Measurements from ENCODE around the gene ZNF749. TPM values are rescaled to one million over a fixed set of nuclear protein-coding genes. Genes with fewer than 3 reads are reported as not detected.

ZNF749 gene
- total RNA-seq, result 3.4 TPM
- long read RNA-seq, result 0 reads

GRCh38 chr19:57435062-57435978 is at the start of gene ZNF749:
Gene ZNF749, plus strand, starts transcription at chr19:57435325. Its CDS starts 254 bp downstream, at chr19:57435579.
- intact Hi-C loops (cut with DNase I), result no loop called here
- ATAC-seq (ENCODE audit: poor library complexity) (peak; percentile 99), DNase-seq (peak; percentile 98)

GRCh38 chr19:57389194-57389729 is 45.9 kb upstream of the ZNF749 start:
- no peak for DNase-seq
- no peak for ATAC-seq (ENCODE audit: poor library complexity)
- intact Hi-C loops (cut with DNase I), result no loop called here

- intact Hi-C loops (cut with DNase I), result no loop called here
- DNase-seq (peak; percentile 97), ATAC-seq (ENCODE audit: poor library complexity) (peak; percentile 99)
Measured at GRCh38 chr19:57389730-57390598, 45.2 kb upstream of the ZNF749 start, which contains the start of gene ZNF548. Gene ZNF548, plus strand, starts transcription at chr19:57389854. Its CDS starts 246 bp downstream, at chr19:57390100.

- intact Hi-C loops (cut with DNase I), result no loop called here
- DNase-seq (no peak), ATAC-seq (ENCODE audit: poor library complexity) (no peak)
Measured at GRCh38 chr19:57395710-57396109, 39.4 kb upstream of the ZNF749 start.

GRCh38 chr19:57398868-57399267 is 36.3 kb upstream of the ZNF749 start:
- intact Hi-C loops (cut with DNase I), result no loop called here
- no peak for DNase-seq
- ATAC-seq (ENCODE audit: poor library complexity), result no peak

- intact Hi-C loops (cut with DNase I), result loop anchor here (10.0 kb wide), 1 partner anchor 751 kb away; the partner anchor contains the start of gene ZNF329
- no peak for ATAC-seq (ENCODE audit: poor library complexity)
- no peak for DNase-seq
Measured at GRCh38 chr19:57403737-57404563, 31.2 kb upstream of the ZNF749 start.

GRCh38 chr19:57406516-57407123 is 28.5 kb upstream of the ZNF749 start:
- ATAC-seq (ENCODE audit: poor library complexity), result peak; percentile 64
- intact Hi-C loops (cut with DNase I), result loop anchor here (10.0 kb wide), 1 partner anchor 748 kb away; the partner anchor contains the start of gene ZNF329
- DNase-seq, result peak; percentile 69

- peak; percentile 100 for ATAC-seq (ENCODE audit: poor library complexity)
- intact Hi-C loops (cut with DNase I), result no loop called here
Measured at GRCh38 chr19:57410877-57411671, 24.1 kb upstream of the ZNF749 start, which contains the start of gene ZNF17. Gene ZNF17, plus strand, starts transcription at chr19:57411161. Its CDS starts 2,455 bp downstream, at chr19:57413616.

GRCh38 chr19:57419439-57419838 is 15.7 kb upstream of the ZNF749 start:
- ATAC-seq (ENCODE audit: poor library complexity) (no peak), DNase-seq (no peak)
- intact Hi-C loops (cut with DNase I), result no loop called here

More at GRCh38 chr19:57410877-57411671, 24.1 kb upstream of the ZNF749 start, which contains the start of gene ZNF17:
- DNase-seq, result peak; percentile 97

- DNase-seq, result no peak
- no peak for ATAC-seq (ENCODE audit: poor library complexity)
- intact Hi-C loops (cut with DNase I), result no loop called here
Measured at GRCh38 chr19:57421037-57421436, 14.1 kb upstream of the ZNF749 start.

GRCh38 chr19:57434386-57435061 is 601 bp upstream of the ZNF749 start:
- ATAC-seq (ENCODE audit: poor library complexity), result no peak
- intact Hi-C loops (cut with DNase I), result no loop called here

GRCh38 chr19:57436417-57436816 is 1.3 kb downstream of the ZNF749 start:
- no peak for DNase-seq
- intact Hi-C loops (cut with DNase I), result no loop called here

More at GRCh38 chr19:57434386-57435061, 601 bp upstream of the ZNF749 start:
- DNase-seq, result no peak

GRCh38 chr19:57437931-57438330 is 2.8 kb downstream of the ZNF749 start:
- intact Hi-C loops (cut with DNase I), result no loop called here
- no peak for DNase-seq
- ATAC-seq (ENCODE audit: poor library complexity), result no peak

More at GRCh38 chr19:57436417-57436816, 1.3 kb downstream of the ZNF749 start:
- no peak for ATAC-seq (ENCODE audit: poor library complexity)

- intact Hi-C loops (cut with DNase I), result no loop called here
- ATAC-seq (ENCODE audit: poor library complexity) (no peak), DNase-seq (no peak)
Measured at GRCh38 chr19:57438925-57439324, 3.8 kb downstream of the ZNF749 start.

- DNase-seq, result no peak
- intact Hi-C loops (cut with DNase I), result no loop called here
- peak; percentile 68 for ATAC-seq (ENCODE audit: poor library complexity)
Measured at GRCh38 chr19:57441979-57442752, 7.0 kb downstream of the ZNF749 start.
